Amniotic epithelial cell (primary cell): Measurements from ENCODE around the gene ATP9A.
"Not testable (repeated sequence)": the region's sequence is repeated elsewhere in the genome, so short reads cannot be mapped to it uniquely, and the experiment has no call there.

Source experiments
- DNase-seq: peaks from one replicate; pipeline ENCODE4 v3.0.0-alpha.2; 2010; ENCODE audit warnings: low read depth

Gene ATP9A

GRCh38 chr20:51653226-51653625 lies 115.0 kb downstream of the ATP9A start:
- DNase-seq, result no peak

GRCh38 chr20:51651921-51652549 lies 116.2 kb downstream of the ATP9A start:
- no peak for DNase-seq

- peak; percentile 73 for DNase-seq
These were observed 117.5 kb downstream of the ATP9A start for GRCh38 chr20:51650685-51651134.

- no peak for DNase-seq
These were observed 119.6 kb downstream of the ATP9A start for GRCh38 chr20:51648571-51648947.

GRCh38 chr20:51647674-51648570 lies 120.3 kb downstream of the ATP9A start:
- no peak for DNase-seq

- DNase-seq, result not testable (repeated sequence)
These were observed 124.4 kb downstream of the ATP9A start for GRCh38 chr20:51643810-51644209.

- DNase-seq, result no peak
These were observed 124.8 kb downstream of the ATP9A start for GRCh38 chr20:51643390-51643789.

- DNase-seq, result no peak
These were observed 126.3 kb downstream of the ATP9A start for GRCh38 chr20:51641866-51642265.

GRCh38 chr20:51640743-51641142 lies 127.4 kb downstream of the ATP9A start:
- DNase-seq, result peak; percentile 36

- DNase-seq, result peak; percentile 63
These were observed 128.9 kb downstream of the ATP9A start for GRCh38 chr20:51639206-51639832.

- no peak for DNase-seq
These were observed 130.9 kb downstream of the ATP9A start for GRCh38 chr20:51637241-51637640.

- peak; percentile 29 for DNase-seq
These were observed 132.1 kb downstream of the ATP9A start for GRCh38 chr20:51636123-51636522.

- DNase-seq, result no peak
These were observed 132.5 kb downstream of the ATP9A start for GRCh38 chr20:51635680-51636079.

- no peak for DNase-seq
These were observed 133.3 kb downstream of the ATP9A start for GRCh38 chr20:51634877-51635276.

- no peak for DNase-seq
These were observed 133.9 kb downstream of the ATP9A start for GRCh38 chr20:51634257-51634656.

GRCh38 chr20:51633430-51633829 lies 134.8 kb downstream of the ATP9A start:
- DNase-seq, result no peak

GRCh38 chr20:51631953-51632352 lies 136.2 kb downstream of the ATP9A start:
- DNase-seq, result no peak

- DNase-seq, result peak; percentile 99
These were observed 136.9 kb downstream of the ATP9A start for GRCh38 chr20:51631011-51631950.

- DNase-seq, result no peak
These were observed 138.7 kb downstream of the ATP9A start for GRCh38 chr20:51629399-51630058.

GRCh38 chr20:51628533-51629398 lies 139.4 kb downstream of the ATP9A start:
- DNase-seq, result peak; percentile 89
